Brain pericyte (primary cell): Measurements from ENCODE around the gene GLB1L2.

ENCODE experiments used
- DNase-seq: peaks from one replicate; pipeline ENCODE4 v3.0.0-alpha.2; 2012; ENCODE audit warnings: low read depth, low spot score

GLB1L2 gene

GRCh38 chr11:134365011-134365925 is 33.5 kb downstream of the GLB1L2 start:
- no peak for DNase-seq

DNA sequence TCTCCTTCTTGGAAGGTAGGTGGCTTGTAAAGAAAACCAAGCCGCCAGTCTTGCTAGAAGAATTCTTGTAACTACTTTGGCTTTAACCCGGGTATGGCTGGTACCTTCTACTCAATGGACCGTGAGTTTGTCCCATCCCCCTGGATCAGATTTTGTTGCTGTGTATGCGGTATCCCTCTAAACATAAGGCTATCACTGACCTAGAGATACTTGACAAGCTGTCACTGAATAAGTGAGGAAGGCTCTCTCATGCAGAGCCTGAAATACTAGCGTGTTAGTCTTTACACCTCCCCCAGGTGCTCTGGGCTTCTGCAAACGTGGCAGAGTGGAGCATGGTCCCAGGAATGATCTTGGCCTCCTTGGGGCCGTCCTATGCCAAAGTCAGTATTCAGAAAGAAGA is 34.5 kb downstream of the GLB1L2 start:
- no peak for DNase-seq

- no peak for DNase-seq
These were observed 36.0 kb downstream of the GLB1L2 start for GRCh38 chr11:134367781-134368180.

DNA sequence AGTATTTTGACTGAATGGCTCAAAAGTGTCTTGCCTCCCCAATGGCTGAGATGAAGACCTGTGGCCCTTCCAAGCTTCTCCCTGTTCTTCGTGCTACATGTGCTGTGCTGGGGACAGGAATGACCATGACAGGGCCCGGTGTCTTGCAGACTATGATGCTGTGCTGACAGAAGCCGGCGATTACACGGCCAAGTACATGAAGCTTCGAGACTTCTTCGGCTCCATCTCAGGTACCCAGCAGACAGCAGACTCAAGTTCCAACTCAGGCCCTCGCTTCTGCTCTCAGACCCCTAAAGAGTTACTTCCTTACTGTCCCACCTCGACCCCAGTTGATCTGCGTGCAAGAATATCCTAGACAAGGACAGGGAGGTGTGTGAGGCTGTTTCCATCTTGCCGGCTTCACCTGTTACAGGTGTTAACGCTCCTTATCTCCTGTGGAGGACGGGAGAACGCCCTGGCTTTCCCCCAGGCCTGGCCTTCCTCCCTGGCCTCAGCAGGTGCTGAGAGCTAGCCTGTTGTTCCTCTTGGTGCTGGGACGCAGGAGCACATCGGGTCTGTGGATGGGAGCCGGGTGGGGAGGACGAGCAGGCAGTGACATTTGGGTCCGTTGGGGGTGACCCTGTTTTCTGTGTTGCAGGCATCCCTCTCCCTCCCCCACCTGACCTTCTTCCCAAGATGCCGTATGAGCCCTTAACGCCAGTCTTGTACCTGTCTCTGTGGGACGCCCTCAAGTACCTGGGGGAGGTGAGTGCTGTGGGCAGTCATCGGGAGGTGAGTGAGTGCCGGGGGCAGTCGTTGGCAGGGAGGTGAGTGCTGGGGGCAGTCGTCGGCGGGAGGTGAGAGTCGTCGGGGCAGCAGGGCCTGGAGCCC is 38.1 kb downstream of the GLB1L2 start:
- DNase-seq = no peak

DNA sequence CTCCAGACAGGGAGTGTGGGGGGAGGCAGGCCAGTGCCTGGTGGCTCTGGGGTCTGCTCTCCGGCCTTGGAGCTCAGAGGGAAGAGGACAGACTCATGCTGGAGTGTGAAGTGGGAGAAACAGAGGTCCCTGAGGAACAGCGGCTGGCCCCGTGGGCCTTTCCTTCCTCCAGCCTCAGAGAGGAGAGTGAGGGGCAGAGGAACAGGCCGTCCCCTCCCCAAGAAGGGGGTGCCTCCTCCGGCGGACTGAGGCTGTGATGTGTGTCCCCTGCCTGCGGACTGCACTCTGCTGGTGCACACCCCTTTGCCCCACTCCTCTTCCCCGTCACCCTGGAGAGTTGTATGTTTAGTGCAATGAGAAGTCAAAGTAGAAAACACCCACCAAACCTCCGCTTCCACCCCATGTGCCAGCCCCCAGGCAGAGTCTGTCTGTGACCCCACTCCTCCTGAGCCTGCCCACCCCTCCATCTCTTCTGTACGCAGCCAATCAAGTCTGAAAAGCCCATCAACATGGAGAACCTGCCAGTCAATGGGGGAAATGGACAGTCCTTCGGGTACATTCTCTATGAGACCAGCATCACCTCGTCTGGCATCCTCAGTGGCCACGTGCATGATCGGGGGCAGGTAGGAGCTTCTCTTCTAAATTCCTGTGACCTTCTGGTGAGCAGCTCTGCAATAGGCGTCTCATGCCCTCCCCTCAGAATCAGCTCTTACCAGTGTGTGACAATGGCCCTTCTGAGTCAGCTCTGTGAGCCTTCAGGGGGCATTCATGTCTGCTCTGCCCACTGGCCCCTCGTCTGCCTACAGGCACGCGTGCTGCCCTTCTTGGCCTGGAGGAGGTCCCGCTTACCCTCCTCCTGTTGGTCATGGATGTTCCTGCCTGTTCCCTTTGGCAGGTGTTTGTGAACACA is 39.0 kb downstream of the GLB1L2 start:
- DNase-seq = no peak

DNA sequence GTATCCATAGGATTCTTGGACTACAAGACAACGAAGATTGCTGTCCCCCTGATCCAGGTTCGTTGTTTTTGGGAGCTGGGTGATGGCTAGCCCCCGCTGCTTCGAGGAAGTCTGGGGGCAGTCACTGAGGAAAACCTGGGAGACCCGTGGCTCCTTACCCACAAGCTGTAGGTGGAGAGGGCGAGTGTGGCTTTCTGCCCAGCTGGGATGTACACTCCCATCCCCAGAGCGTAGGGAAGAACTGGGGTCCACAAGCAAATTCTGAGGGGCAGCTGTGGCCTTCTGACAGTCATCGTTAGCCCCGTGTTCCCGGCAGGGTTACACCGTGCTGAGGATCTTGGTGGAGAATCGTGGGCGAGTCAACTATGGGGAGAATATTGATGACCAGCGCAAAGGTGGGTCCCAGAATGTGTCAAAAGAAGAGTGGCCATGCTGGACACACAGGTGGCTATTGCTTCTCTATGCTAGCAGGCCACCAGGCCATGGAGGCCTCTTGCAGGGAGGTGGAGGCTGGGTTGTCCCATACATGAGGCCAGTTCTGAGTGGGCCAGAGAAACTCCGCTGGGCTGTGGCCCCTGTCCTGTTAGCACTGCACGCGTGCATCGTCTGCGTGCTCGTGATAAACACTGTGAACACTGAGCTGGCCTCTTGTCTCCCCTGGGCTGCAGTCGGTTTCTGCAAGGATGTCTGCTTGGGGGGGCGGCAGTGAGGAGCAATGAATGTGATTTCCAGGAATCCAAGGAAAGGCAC is 39.8 kb downstream of the GLB1L2 start:
- DNase-seq = no peak

DNA sequence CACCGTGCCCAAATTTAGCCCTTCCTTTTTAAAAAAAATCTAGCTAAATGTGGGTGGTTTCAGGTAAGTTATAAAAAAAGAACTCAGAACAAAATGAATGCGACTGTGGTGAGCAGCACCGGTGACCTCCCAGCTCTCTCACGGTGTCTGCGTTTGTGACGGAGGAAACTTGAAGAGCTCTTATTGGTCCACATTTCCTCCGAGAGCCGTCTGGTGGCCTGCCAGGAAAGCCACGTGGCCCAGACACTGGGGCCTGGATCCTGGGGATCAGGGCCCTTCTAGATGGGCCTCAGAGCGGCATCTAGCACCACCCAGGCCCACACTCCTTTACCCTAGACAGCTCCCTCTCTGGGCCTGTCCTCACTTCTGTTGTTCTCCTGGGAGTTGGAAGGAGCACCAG is 40.7 kb downstream of the GLB1L2 start:
- no peak for DNase-seq

- DNase-seq = no peak
These were observed 41.2 kb downstream of the GLB1L2 start for GRCh38 chr11:134372961-134373360.

DNA sequence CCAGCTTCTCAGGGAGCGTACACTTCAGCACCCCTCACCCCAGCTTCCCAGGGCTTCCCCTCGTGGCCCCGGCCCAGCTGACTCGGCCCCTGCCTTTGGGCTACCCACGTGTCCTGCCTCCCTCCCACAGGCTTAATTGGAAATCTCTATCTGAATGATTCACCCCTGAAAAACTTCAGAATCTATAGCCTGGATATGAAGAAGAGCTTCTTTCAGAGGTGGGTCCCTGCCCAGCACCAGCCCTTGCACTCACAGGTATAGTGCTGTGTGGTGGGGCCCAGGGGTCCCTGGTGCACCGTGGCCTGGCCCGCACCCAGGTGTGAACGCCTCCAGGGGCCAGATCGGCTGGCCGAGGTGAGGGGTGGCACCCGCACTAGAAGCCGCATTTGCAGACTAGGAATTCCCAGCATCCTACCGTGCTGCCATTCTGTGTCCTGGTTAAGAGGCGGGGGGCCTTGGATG is 41.8 kb downstream of the GLB1L2 start:
- DNase-seq = no peak

GRCh38 chr11:134374171-134374570 is 42.4 kb downstream of the GLB1L2 start:
- DNase-seq = no peak

DNA sequence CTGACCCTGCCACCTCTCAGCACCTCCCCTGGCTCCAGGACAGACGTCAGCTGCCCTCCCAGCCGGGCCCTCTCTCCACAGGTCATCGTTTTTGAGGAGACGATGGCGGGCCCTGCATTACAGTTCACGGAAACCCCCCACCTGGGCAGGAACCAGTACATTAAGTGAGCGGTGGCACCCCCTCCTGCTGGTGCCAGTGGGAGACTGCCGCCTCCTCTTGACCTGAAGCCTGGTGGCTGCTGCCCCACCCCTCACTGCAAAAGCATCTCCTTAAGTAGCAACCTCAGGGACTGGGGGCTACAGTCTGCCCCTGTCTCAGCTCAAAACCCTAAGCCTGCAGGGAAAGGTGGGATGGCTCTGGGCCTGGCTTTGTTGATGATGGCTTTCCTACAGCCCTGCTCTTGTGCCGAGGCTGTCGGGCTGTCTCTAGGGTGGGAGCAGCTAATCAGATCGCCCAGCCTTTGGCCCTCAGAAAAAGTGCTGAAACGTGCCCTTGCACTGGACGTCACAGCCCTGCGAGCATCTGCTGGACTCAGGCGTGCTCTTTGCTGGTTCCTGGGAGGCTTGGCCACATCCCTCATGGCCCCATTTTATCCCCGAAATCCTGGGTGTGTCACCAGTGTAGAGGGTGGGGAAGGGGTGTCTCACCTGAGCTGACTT is 43.2 kb downstream of the GLB1L2 start:
- DNase-seq = no peak

GRCh38 chr11:134376150-134376921 is 44.5 kb downstream of the GLB1L2 start:
- DNase-seq = no peak

DNA sequence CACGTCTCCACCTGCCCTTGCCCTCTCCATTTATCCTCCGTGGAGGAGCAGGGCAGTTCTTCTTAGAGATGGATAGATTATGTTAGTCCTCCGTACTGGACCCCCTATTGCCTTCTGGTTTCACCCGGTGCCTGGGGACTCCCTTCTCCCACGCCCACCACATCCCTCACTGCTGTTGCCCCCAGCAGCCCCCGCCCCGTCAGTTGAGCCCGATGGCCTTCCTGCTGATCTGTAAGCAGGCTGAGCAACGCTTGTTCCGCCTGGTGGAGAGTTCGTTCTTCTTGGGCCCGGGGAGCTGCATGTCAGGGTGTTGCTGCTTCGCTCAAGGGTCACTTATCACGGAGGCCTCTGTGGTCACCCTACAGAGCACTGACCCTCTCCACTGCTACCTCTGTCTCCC is 46.1 kb downstream of the GLB1L2 start:
- DNase-seq = no peak

DNA sequence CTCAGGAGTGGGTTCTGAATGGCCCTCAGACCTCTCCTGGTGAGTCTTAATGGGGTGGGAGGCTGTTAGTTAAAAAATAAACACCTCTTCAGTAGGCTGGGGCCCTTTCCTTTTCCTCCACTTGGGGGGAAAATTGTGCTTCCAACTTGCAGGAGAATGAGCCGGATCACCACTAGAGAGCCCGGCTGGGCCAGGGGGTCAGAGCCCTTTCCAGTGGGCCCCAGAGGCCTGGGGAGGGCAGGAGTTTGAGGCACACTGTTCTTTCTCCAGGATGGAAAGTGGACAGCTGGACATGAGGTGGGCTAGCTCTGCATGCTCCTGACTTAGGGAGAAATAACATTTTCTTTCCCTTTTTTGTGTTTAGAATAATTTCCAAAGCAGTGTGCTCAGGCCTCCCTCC is 47.5 kb downstream of the GLB1L2 start:
- DNase-seq = no peak

GRCh38 chr11:134380229-134380628 is 48.4 kb downstream of the GLB1L2 start:
- DNase-seq = no peak

GRCh38 chr11:134380785-134381184 is 49.0 kb downstream of the GLB1L2 start:
- DNase-seq = no peak

DNA sequence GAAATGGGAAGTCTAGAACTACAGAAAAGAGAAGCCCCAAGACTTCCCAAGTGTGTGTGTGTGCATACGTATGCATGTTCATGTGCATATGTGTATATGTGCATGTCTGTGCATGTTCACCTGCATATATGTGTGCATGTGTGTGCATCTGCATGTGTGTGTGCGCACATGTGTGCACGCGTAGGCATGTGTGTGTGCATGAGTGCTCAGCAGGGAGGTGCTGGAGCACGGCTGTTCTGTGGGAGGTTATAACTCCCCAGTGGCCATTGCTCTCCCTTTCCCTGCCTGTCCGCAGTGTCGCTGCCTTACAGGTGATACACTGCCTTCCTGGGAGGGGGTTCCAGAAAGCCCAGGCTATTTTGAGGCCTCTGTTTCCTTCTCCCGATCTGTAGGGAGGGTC is 50.5 kb downstream of the GLB1L2 start:
- DNase-seq = no peak

DNA sequence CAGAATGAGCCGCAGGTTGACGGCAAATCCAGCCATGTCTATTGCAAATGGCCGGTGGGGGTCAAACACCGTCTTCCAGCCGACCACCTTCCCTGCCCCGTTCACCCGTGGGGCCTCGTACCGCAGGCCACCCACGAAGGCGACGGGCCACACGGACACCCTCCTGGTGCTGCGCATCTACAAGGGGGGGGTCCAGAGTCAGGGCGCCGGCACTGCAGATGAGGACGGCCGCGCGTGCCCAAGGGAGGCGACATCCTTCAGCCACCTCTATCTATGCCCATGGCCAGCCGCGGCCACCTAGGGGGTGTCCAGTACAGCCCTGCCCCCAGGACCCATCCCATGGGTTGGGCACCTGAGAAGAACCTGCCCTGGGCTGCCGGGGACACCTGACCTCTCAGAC is 51.0 kb downstream of the GLB1L2 start:
- DNase-seq = no peak

GRCh38 chr11:134383576-134384221 is 51.9 kb downstream of the GLB1L2 start:
- DNase-seq = no peak
